Liver (tissue), 3 donors: Measurements from ENCODE around the gene IGFL4.

Source experiments
- ATF3 ChIP-seq: IDR thresholded peaks from 2 replicates; pipeline ENCODE4 v1.6.1; 2016; ENCODE audit warnings: antibody characterized with exemption
- EGR1 ChIP-seq, 2 donors: IDR thresholded peaks; 2 replicates each; pipeline ENCODE4 v1.6.1; 2016 to 2018; ENCODE audit warnings: antibody characterized with exemption in 2 of 2, low read depth in 2 of 2
- FOXA1 ChIP-seq: IDR thresholded peaks from 2 replicates; pipeline ENCODE4 v1.6.1; 2016; ENCODE audit warnings: antibody characterized with exemption
- GABPA ChIP-seq, 2 donors: IDR thresholded peaks in 1 of 2; conservative IDR thresholded peaks in 1 of 2; 2 replicates each; pipeline ENCODE4 v1.6.1; 2016; ENCODE audit warnings: antibody characterized with exemption in 2 of 2, mild to moderate bottlenecking in 1 of 2, moderate library complexity in 1 of 2
- JUND ChIP-seq, 2 donors: IDR thresholded peaks; 2 replicates each; pipeline ENCODE4 v1.6.1; 2016; ENCODE audit warnings: antibody characterized with exemption in 2 of 2
- MAX ChIP-seq: IDR thresholded peaks from 2 replicates; pipeline ENCODE4 v1.6.1; 2016; ENCODE audit warnings: antibody characterized with exemption
- RAD21 ChIP-seq, 2 donors: IDR thresholded peaks; 2 replicates each; pipeline ENCODE4 v1.6.1; 2016; ENCODE audit warnings: antibody characterized with exemption in 2 of 2, mild to moderate bottlenecking in 2 of 2
- SP1 ChIP-seq: IDR thresholded peaks from 2 replicates; pipeline ENCODE4 v1.6.1; 2018; ENCODE audit warnings: antibody characterized with exemption, mild to moderate bottlenecking
- TAF1 ChIP-seq: conservative IDR thresholded peaks from 2 replicates; pipeline ENCODE4 v1.6.1; 2016; ENCODE audit warnings: antibody characterized with exemption, mild to moderate bottlenecking
- YY1 ChIP-seq: IDR thresholded peaks from 2 replicates; pipeline ENCODE4 v1.6.1; 2016; ENCODE audit warnings: antibody characterized with exemption, mild to moderate bottlenecking
- TF ChIP-seq, protein P1 (sequence below): fragments of 150-350 bp; IDR thresholded peaks from 2 replicates; pipeline ENCODE4 v1.5.1; 2017; ENCODE audit warnings: improper control_type of control experiment, low read depth, low read length; ENCODE audit not compliant: missing input control
- TF ChIP-seq, protein P2 (sequence below): IDR thresholded peaks from 2 replicates; pipeline ENCODE4 v1.6.1; 2016; ENCODE audit warnings: antibody characterized with exemption, mild to moderate bottlenecking
- TF ChIP-seq, protein P3 (sequence below): IDR thresholded peaks from 2 replicates; pipeline ENCODE4 v1.6.1; 2016; ENCODE audit warnings: antibody characterized with exemption
- donor health status: healthy.
- donor health status: healthy.

GRCh38 chr19:46069806-46070341 lies 29.1 kb upstream of the IGFL4 start:
- TF ChIP-seq, protein P1, sequence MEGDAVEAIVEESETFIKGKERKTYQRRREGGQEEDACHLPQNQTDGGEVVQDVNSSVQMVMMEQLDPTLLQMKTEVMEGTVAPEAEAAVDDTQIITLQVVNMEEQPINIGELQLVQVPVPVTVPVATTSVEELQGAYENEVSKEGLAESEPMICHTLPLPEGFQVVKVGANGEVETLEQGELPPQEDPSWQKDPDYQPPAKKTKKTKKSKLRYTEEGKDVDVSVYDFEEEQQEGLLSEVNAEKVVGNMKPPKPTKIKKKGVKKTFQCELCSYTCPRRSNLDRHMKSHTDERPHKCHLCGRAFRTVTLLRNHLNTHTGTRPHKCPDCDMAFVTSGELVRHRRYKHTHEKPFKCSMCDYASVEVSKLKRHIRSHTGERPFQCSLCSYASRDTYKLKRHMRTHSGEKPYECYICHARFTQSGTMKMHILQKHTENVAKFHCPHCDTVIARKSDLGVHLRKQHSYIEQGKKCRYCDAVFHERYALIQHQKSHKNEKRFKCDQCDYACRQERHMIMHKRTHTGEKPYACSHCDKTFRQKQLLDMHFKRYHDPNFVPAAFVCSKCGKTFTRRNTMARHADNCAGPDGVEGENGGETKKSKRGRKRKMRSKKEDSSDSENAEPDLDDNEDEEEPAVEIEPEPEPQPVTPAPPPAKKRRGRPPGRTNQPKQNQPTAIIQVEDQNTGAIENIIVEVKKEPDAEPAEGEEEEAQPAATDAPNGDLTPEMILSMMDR = no peak
- TF ChIP-seq GABPA (IDR thresholded peaks at IDR 0.05 in 1 of 2, conservative IDR thresholded peaks at IDR 0.05 in 1 of 2) (no peak), MAX (no peak), TAF1 (no peak), ATF3 (no peak), RAD21 (IDR thresholded peaks at IDR 0.05) (no peak), FOXA1 (no peak), YY1 (no peak), EGR1 (IDR thresholded peaks at IDR 0.05; ENCODE audit: low read depth in 2 of 2) (no peak), JUND (IDR thresholded peaks at IDR 0.05) (no peak), SP1 (no peak)
- TF ChIP-seq, protein P2, sequence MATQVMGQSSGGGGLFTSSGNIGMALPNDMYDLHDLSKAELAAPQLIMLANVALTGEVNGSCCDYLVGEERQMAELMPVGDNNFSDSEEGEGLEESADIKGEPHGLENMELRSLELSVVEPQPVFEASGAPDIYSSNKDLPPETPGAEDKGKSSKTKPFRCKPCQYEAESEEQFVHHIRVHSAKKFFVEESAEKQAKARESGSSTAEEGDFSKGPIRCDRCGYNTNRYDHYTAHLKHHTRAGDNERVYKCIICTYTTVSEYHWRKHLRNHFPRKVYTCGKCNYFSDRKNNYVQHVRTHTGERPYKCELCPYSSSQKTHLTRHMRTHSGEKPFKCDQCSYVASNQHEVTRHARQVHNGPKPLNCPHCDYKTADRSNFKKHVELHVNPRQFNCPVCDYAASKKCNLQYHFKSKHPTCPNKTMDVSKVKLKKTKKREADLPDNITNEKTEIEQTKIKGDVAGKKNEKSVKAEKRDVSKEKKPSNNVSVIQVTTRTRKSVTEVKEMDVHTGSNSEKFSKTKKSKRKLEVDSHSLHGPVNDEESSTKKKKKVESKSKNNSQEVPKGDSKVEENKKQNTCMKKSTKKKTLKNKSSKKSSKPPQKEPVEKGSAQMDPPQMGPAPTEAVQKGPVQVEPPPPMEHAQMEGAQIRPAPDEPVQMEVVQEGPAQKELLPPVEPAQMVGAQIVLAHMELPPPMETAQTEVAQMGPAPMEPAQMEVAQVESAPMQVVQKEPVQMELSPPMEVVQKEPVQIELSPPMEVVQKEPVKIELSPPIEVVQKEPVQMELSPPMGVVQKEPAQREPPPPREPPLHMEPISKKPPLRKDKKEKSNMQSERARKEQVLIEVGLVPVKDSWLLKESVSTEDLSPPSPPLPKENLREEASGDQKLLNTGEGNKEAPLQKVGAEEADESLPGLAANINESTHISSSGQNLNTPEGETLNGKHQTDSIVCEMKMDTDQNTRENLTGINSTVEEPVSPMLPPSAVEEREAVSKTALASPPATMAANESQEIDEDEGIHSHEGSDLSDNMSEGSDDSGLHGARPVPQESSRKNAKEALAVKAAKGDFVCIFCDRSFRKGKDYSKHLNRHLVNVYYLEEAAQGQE = no peak
- TF ChIP-seq, protein P3, sequence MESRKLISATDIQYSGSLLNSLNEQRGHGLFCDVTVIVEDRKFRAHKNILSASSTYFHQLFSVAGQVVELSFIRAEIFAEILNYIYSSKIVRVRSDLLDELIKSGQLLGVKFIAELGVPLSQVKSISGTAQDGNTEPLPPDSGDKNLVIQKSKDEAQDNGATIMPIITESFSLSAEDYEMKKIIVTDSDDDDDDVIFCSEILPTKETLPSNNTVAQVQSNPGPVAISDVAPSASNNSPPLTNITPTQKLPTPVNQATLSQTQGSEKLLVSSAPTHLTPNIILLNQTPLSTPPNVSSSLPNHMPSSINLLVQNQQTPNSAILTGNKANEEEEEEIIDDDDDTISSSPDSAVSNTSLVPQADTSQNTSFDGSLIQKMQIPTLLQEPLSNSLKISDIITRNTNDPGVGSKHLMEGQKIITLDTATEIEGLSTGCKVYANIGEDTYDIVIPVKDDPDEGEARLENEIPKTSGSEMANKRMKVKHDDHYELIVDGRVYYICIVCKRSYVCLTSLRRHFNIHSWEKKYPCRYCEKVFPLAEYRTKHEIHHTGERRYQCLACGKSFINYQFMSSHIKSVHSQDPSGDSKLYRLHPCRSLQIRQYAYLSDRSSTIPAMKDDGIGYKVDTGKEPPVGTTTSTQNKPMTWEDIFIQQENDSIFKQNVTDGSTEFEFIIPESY = no peak
